ENCODE data around the gene BRMS1. TPM values are rescaled to one million over a fixed set of nuclear protein-coding genes. Genes with fewer than 3 reads are reported as not detected.
A peak's percentile ranks its signal among the peaks of the same experiment; 100 is the strongest.

The BRMS1 gene
- total RNA-seq, 2 donors from 2014 or later: 55.7 to 71.3 TPM

DNA sequence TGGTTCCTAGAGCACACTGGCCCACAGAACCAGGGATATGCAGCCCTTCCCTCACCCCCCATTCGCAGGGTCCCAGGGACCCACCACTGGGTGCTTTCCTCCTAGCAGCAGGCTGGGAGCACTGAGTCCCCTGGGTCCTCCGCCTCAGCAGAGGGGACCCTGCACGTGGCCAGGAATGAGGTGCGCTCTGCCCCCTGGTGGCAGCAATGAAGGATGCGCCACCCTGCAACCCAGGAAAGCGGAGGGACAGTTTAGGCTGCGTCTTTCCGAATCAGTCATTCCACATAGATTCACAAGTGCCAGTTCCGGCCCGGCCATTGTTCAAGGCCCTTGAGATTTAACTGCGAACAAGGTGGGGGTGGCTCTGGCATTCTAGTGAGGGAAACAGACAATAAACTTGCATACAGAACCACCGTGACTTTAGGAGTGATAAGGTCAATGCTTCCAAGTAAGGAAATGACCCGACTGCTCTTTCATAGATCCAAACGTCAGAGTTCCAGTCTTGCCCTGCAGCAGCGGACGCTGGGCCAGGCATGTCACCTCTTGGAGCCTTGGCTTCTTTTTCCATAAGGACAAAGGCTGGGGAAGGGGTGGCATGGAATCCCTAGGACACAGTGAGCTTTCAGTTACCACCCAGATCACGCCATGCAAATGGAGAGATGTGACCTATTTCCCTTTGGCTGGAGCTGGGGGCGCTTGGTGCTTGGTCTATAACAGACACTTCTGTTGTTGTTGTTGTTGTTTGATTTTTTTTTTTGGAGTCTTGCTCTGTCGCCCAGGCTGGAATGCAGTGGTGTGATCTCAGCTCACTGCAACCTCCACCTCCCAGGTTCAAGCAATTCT is 16.4 kb downstream of the BRMS1 start:
- Histone ChIP-seq H3K4me1 (replicated peaks) (no peaks in the 10 kb centered on the region), H3K27ac (no peak overlapping the region), H3K27me3 (replicated peaks; ENCODE audit: insufficient read depth) (no peaks in the 10 kb centered on the region), H3K4me3 (no peak overlapping the region), H3K36me3 (no peaks in the 10 kb centered on the region), H3K9me3 (no peaks in the 10 kb centered on the region)
- peak; percentile 79 for TF ChIP-seq POLR2AphosphoS5 (IDR thresholded peaks at IDR 0.05)
- TF ChIP-seq, protein P1, sequence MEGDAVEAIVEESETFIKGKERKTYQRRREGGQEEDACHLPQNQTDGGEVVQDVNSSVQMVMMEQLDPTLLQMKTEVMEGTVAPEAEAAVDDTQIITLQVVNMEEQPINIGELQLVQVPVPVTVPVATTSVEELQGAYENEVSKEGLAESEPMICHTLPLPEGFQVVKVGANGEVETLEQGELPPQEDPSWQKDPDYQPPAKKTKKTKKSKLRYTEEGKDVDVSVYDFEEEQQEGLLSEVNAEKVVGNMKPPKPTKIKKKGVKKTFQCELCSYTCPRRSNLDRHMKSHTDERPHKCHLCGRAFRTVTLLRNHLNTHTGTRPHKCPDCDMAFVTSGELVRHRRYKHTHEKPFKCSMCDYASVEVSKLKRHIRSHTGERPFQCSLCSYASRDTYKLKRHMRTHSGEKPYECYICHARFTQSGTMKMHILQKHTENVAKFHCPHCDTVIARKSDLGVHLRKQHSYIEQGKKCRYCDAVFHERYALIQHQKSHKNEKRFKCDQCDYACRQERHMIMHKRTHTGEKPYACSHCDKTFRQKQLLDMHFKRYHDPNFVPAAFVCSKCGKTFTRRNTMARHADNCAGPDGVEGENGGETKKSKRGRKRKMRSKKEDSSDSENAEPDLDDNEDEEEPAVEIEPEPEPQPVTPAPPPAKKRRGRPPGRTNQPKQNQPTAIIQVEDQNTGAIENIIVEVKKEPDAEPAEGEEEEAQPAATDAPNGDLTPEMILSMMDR (IDR thresholded peaks at IDR 0.05): peak; percentile 89 to 97 (median 95)
- TF ChIP-seq POLR2A (IDR thresholded peaks at IDR 0.05): no peak
- 15% methylated on average over 18 of the region's 19 CpGs for WGBS
- peak; percentile 57 for DNase-seq (ENCODE audit: low spot score)
- intact Hi-C loops (cut with DNase I): loop anchor here (2.0 kb wide), 1 partner anchor 16 kb away; no protein-coding TSS in a partner anchor

DNA sequence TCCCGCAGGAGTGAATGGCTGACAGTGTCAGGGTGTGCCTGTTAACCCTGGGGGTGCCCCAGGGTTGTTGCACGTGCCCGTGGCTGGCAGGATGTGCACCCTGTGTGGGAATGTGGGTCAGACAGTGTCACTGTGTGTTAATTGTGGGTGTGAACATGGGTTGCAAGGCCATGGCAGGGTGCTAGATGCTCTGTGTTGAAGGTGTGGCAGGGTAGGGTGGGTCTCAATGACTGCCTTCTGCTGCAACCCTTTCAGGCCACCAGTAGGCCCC is 16.9 kb downstream of the BRMS1 start:
- 90% methylated on average over 3 of the region's 3 CpGs for WGBS
- intact Hi-C loops (cut with DNase I): loop anchor here (2.0 kb wide), 1 partner anchor 15 kb away; no protein-coding TSS in a partner anchor
- H3K4me1 ChIP-seq (replicated peaks): no peaks in the 10 kb centered on the region
- no peak overlapping the region for H3K4me3 ChIP-seq
- H3K27ac ChIP-seq: no peak overlapping the region
- H3K27me3 ChIP-seq (replicated peaks; ENCODE audit: insufficient read depth): no peaks in the 10 kb centered on the region
- DNase-seq (ENCODE audit: low spot score): no peak
- TF ChIP-seq, protein P1 (IDR thresholded peaks at IDR 0.05): no peak
- no peak for TF ChIP-seq POLR2A (IDR thresholded peaks at IDR 0.05)
- TF ChIP-seq POLR2AphosphoS5 (IDR thresholded peaks at IDR 0.05): no peak
- no peaks in the 10 kb centered on the region for H3K9me3 ChIP-seq
- H3K36me3 ChIP-seq: no peaks in the 10 kb centered on the region

DNA sequence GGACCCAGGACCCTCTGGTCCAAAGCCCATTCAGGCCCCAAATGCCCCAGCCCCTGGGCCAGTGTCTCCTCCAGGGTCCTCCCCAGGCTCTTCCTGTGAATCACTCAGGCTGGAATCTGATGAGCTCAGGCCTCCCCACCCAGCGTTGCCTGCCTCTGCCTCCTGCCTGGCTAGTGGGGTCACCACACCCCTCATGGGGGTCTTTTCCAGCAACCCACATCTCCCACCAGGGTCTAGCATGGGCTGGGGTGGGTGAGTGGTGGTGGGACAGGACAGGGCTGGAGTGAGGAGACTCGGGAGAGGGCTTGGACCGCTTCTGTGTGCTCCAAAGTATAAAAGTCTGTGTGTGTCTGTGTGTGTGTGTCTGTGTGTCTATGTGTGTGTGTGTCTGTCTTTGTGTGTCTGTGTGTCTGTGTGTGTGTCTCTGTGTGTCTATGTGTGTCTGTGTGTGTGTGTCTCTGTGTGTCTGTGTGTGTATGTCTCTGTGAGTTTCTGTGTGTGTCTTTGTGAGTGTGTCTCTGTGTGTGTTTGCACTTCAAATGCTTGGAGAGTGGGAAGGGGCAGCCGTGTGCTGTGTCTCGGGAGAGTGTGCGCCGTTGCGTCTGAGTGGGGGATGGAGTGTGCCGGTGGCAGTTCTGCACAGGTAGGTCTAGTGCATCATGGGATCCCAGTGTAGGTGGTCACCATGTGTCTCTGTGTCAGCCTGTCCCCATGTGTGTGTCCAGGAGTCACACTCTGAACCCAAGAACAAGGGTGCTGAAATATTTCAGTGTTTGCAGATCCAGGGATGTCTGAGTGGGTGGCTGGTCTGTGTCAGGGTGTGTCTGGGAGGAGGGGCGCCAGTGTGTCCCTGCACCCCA is 17.5 kb downstream of the BRMS1 start:
- Histone ChIP-seq H3K27me3 (replicated peaks; ENCODE audit: insufficient read depth) (no peaks in the 10 kb centered on the region), H3K4me1 (replicated peaks) (no peaks in the 10 kb centered on the region), H3K4me3 (no peak overlapping the region), H3K36me3 (no peaks in the 10 kb centered on the region), H3K27ac (peak overlapping the region in 1 of 2 donors; percentile 38), H3K9me3 (no peaks in the 10 kb centered on the region)
- TF ChIP-seq, protein P1 (IDR thresholded peaks at IDR 0.05): no peak
- TF ChIP-seq POLR2AphosphoS5 (IDR thresholded peaks at IDR 0.05) (no peak), POLR2A (IDR thresholded peaks at IDR 0.05) (no peak)
- intact Hi-C loops (cut with DNase I): loop anchor here (2.0 kb wide), 1 partner anchor 15 kb away; no protein-coding TSS in a partner anchor
- no peak for DNase-seq (ENCODE audit: low spot score)
- WGBS: 89% methylated on average over 10 of the region's 10 CpGs

DNA sequence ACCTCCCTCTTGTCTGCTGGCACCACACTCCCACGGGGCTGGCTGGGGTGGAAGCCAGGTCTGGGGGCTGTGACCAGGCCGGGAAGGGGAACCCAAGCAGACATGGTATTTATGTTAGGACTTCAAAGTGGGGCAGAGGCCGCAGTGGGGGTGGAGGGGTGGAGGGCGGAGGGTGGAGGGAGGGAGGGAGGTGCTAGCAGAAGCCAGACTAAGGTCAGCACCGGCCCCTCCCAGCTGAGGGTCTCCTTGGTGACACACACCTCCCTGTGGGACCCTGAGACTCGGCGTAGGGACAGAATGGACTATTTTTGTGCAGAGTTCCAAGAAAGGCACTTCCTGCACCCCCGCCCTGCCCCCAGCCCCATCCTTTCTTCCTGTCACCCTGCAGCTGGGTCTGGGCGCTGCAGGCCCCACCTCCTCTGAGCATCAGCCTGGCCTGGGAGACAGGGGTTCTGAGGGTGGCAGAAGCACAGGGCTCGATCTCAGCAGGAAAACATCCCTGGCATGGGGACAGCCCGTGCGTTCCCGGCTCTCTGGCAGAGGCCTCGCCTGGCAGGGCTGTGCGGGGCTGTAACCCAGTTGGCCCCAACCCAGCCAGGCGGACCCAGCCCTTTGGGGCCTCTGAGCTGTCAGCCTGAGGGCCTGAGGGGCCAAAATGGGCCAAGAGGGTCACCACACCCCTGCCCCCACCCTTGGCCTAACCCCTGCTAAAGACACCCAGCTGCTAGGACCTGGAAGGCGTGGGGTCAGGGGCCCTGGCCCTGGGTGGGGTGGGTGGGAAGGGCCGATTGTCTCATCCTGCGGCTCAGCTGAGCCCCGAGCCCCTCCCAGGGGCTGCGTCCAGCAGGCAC is 18.4 kb downstream of the BRMS1 start:
- 43% methylated on average over 18 of the region's 21 CpGs for WGBS
- no peaks in the 10 kb centered on the region for H3K27me3 ChIP-seq (replicated peaks; ENCODE audit: insufficient read depth)
- intact Hi-C loops (cut with DNase I): no loop called here
- H3K9me3 ChIP-seq: no peaks in the 10 kb centered on the region
- DNase-seq (ENCODE audit: low spot score): no peak
- H3K4me3 ChIP-seq: no peak overlapping the region
- H3K4me1 ChIP-seq (replicated peaks): no peaks in the 10 kb centered on the region
- TF ChIP-seq POLR2A (IDR thresholded peaks at IDR 0.05): no peak
- TF ChIP-seq, protein P1 (IDR thresholded peaks at IDR 0.05): no peak
- no peak for TF ChIP-seq POLR2AphosphoS5 (IDR thresholded peaks at IDR 0.05)
- peak overlapping the region in 1 of 2 donors; percentile 38 for H3K27ac ChIP-seq
- no peaks in the 10 kb centered on the region for H3K36me3 ChIP-seq
